ENCODE data around the gene GUCA1C. TPM values are rescaled to one million over a fixed set of nuclear protein-coding genes. Genes with fewer than 3 reads are reported as not detected.

Gene GUCA1C
- total RNA-seq, 1 donor from 2014 or later = not detected

DNA sequence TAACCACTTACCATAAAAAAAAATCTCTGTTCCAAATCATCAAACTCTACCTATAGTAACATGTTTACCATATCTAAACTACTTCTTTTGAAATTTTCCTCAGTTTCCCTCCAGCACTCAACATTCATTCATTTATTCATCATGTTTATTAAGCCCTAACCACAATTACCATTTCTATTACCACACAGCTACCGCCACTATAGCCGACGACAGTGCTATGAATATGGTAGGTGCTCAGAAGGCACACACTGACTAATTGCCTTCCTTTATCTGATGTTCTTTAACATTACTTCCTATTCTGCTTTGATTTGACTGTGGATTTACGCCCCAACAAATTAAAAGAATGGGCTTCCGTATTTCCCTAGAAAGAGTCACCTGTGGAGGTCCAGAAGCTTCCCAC lies 43.9 kb downstream of the GUCA1C start:
- no peak for DNase-seq (ENCODE audit: low read depth, low spot score)

DNA sequence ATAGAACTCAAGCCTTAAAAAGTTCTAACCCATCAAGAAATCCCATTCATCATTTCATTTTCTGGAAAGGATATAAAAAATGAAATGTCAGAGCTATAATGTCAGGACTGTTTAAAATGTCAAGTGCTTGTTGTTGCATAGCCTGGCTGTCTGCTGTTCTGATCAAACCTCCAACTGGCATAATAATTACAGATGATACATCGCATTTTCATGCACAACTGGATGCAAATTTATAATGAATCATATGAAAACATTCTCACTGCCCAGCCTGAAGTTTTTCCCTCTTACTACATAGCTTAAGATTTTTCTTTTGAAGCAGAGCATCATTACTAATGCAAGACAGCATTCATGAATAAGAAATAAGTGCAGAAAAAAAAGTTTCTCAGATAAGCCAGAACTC lies 46.5 kb downstream of the GUCA1C start:
- DNase-seq (ENCODE audit: low read depth, low spot score) = no peak

DNA sequence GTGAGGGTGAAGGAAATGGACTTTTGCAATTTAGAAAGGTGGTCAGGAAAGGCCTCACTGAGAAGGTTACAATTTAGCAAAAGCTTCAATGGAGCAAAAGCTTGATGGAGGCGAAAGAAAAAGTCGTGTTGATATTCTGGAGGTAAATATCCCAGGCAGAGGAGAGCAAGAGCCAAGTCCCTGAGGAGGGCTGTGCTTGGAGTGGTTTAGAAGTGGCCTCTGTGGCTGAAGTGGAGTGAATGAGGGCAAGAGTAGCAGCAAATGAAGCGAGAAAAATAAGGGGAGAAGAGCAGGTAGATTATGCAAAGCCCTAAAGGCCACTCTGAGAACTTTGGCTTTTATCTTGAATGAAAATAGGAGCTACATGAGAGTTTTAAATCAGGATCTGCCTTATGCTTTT lies 54.1 kb downstream of the GUCA1C start:
- no peak for DNase-seq (ENCODE audit: low read depth, low spot score)

DNA sequence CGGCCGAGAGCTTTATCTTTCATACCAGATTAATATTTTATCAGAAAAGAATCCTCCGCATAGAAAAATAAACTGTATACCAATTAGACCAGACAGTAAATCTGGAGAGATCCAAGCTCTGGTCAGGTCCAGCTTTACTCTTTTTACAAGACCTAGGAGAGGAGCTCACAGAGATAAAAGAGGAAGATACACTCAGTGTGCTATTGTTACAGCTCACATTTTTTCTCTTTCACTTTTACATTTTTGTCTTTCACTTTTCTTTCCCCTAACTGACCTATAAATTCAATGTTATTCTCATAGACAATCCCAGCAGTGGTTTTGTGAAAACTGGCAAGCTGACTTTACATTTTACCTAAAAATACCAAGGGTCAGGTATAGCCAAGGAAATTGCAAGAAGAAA lies 55.8 kb downstream of the GUCA1C start:
- no peak for DNase-seq (ENCODE audit: low read depth, low spot score)

DNA sequence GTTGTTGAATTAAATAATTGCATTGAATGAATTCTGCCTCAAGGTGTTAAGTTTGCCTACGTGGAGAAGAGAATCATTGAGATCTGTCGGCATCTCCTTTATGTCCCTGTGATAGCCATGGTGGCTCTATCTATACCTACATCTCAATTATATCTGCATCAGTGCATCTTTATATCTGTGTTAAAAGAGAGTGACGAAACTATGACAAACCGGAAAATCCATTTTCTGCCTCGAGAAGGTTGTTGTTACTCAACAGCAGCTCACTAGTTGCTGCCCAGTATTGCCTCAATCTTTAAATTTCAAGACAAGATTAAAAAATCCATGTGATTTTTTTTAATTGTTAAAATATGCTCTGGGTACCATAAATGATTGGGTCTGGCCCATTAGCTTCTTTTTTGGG lies 58.7 kb downstream of the GUCA1C start:
- DNase-seq (ENCODE audit: low read depth, low spot score) = no peak

DNA sequence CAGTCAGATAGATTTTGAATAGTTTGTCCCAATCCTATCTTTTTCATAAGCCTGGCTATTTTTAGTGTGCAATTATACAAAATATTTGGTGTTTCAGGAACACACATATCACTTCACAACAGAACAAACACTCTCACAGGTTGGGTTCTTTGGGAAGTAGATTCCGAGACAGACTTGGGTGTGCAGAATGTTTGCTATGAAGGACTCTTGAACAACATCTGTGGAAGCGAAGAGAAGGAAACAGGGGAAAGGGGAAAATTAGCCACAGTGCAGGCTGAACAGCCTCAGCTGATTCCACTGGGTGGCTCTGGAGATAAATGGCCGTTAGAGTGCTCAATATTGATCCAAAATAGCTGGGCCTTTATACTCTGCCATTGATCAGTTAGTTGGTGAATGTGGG lies 61.8 kb downstream of the GUCA1C start:
- DNase-seq (ENCODE audit: low read depth, low spot score) = no peak

DNA sequence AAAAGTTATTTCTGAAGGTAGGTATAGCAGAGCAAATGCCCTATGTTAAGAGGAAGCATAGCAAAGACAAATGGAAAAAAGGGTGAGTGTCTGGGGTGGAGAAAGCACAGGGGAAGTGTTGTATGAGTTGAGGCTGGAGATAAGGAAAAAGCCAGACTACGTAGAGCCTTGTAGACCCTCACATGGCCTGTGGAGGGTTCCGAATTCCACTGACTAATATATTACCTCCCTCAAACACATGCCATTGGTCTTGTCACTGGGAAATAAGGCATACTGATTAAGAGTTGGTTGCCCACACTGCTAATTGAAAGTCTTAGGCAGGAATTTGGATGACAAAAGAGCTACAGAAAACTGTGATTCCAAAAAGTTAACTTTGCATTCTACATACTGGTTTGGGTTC lies 65.9 kb downstream of the GUCA1C start:
- DNase-seq (ENCODE audit: low read depth, low spot score) = no peak

DNA sequence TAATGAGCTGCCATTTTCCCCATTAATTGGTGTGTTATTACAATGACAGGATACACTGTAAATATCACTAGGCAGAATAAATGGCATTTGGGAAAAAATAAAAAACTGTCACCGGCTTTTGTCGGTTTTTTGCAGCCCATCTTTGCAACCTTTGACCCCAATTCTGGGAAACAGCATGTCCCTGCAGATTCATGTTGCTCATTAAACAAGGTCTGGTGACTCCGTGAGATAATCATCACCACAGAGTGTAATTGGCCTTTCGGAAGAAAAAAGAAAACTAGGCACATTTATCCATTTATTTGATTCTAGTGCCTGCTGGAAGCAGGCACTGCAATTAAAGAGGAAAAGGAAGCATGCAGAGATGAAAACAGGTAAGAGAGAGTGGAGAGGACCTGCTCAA lies 66.6 kb downstream of the GUCA1C start:
- DNase-seq (ENCODE audit: low read depth, low spot score) = no peak

DNA sequence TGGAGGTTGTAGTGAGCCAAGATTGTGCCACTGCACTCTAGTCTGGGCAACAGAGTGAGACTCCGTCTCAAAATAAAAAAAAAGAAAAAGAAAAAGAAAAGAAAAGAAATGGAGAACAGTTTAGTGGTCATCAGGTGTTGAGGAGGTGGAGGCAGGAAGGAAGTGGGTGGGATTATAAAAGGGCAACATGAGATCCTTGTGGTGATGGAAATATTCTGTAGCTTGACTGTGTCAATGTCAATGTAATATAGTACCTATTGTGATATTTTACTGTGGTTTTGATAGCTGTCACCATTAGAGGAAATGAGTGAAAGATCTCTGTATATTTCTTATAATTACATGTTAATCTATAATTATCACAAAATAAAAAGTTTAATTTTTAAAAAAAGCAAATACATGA lies 70.3 kb downstream of the GUCA1C start:
- DNase-seq (ENCODE audit: low read depth, low spot score) = no peak

DNA sequence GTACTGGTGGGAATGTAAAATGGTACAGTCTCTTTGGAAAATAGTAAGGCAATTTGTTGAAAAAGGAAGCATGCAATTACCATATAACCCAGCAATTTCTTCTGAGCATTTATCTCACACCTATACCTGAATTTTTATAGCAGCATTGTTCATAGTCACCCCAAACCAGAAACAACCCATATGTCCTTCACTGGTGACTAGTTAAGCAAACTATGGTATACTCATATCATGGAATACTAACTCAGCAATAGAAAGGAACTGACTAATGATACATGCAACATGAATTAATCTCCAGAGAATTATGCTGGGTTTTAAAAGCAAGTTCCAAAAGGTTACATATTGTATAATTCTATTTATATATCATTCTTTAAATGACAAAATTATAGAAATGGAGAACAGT lies 70.9 kb downstream of the GUCA1C start:
- DNase-seq (ENCODE audit: low read depth, low spot score) = no peak

DNA sequence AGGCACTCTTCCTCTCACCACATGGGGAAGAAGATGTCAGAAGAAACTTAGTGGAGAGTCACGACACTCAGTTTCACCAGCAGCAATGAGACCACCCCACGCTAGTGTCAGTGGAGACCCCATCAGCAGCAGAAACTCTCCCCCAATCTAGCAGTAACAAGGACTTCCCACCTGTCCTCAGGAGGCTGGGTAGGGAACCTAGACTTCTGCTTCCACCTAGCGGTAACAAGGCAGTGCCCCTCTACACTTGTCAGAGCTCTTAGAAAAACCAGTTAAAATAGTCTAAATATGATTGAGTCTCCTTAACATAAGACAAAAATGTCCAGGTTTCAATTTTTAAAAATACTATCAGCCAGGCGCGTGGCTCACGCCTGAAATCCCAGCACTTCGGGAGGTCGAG lies 73.8 kb downstream of the GUCA1C start:
- DNase-seq (ENCODE audit: low read depth, low spot score) = no peak

DNA sequence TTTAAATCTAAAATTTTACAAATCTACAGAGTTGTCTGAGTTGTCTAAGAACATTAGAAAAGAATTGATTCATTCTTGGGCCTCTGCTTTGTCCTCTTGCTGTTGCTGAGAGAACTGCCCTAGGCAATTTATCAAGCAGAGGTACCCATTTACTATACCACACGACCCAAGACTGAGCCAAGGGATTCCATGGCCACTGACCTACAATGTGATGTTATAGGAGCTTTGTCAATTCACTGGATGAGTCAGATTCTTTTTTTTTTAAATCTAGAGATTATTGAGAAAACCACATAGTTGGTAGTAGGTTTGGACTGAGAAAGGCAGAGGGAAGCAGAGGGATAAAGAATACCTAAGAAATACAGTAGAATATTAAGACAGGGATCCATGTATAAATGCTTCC lies 75.8 kb downstream of the GUCA1C start:
- no peak for DNase-seq (ENCODE audit: low read depth, low spot score)

DNA sequence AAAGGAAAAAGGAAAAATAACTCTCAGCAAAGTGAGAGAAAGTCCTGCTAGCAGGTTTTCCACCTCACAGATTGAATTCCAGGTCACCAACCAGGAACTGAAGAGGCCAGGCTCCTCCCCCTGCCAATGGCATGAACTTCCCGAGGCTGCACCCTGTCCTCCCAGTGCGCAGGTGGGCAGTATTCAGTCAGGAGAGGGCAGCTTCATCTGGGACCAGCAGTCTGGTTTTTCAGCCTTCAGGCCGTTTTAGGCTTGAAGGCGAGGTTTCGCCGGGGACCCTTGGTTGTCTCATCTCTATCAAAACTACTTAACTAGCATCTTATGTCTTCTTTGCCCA lies 89.9 kb downstream of the GUCA1C start:
- DNase-seq (ENCODE audit: low read depth, low spot score) = no peak

DNA sequence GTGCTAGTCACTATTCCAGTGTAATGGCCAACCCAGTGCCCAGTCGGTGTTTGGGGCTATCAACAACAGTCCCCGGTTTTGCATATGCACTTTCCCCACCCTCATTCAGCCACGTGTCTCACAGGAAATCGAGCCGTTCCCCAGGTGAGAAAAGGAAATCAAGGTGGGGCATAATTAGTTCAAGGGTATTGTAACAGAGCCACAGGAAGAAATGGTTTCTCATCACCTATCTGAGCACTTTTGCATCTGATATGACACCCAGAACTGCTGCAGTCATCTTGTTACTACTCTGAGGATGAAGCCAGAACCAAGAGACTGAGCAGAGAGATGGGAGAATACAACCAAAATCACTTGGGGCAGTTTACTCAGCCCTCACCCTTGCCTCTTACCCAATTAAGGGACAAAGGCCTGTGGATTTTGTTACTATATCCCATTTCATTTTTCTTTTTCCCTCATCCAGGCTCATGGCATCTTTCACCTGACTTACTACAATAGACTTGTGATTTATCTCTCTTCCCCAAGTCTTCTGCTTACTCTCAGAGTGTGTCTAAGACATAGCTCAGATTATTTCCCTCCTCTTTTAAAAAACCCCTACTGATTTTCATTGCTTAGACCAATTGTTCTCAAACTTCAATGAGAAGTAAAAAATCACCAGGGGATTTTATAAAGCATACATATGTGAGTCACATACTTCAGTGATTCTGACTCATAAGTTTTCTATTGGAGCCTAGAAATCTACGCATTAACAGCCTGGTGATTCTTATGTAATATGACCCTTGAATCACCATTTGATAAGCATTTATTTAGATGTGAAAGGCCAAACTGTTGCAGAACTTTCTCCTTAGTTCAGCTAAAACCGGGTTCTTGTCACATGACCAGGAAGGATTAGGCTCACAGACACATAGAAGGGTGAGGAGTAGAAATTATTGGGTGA lies 90.5 kb downstream of the GUCA1C start:
- no peak for DNase-seq (ENCODE audit: low read depth, low spot score)

DNA sequence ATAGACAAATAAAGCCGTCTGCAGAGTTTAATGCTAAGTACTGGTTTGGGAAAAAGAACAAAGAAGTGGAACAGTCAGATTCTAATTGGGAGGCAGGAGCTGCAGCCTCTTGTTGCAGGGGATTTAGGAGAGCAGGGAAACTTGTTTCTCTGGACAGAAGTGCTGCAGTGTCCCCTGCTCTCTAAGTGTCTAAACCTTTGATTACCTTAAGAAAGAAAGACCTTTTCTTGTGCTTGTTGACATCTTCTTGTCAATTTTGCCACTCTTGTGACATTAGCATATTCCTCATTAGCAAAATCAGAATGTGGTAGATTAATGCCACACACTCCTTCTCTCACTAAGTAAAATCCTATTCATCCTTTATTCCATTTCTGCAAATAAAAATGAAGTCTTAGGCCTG lies 92.3 kb downstream of the GUCA1C start:
- DNase-seq (ENCODE audit: low read depth, low spot score) = no peak

Other genes with a start within 250 kb of the GUCA1C start
- gene RETNLB, start 196.5 kb downstream of the GUCA1C start, total RNA-seq = not detected in 2 replicates
- gene TRAT1, start 131.1 kb downstream of the GUCA1C start, total RNA-seq = not detected in 2 replicates
- gene MORC1, start 164.3 kb upstream of the GUCA1C start, total RNA-seq = not detected in 2 replicates
- not detected in 2 replicates for gene C3orf85, start 182.8 kb upstream of the GUCA1C start, total RNA-seq